Brain microvascular endothelial cell (primary cell): ENCODE results near the gene SLC47A2.

Experiments
- DNase-seq: peaks from one replicate; pipeline ENCODE4 v3.0.0-alpha.2; 2020
- H3K27ac ChIP-seq: fragments of 250-450 bp; sonication (Bioruptor Pico); 2 replicates; pipeline ENCODE4 v1.5.1; 2020; ENCODE audit warnings: mild to moderate bottlenecking, moderate library complexity
- H3K27me3 ChIP-seq: fragments of 250-450 bp; sonication (Bioruptor Pico); replicated peaks from 2 replicates; pipeline ENCODE4 v1.5.1; 2020; ENCODE audit warnings: mild to moderate bottlenecking
- H3K36me3 ChIP-seq: fragments of 250-450 bp; sonication (Bioruptor Pico); replicated peaks from 2 replicates; pipeline ENCODE4 v1.5.1; 2020; ENCODE audit warnings: mild to moderate bottlenecking
- H3K4me3 ChIP-seq: 2 replicates; pipeline ENCODE4 v1.5.1; 2011; ENCODE audit warnings: low read depth, mild to moderate bottlenecking, control low read depth, low read length, moderate library complexity
- in situ Hi-C: cut with HindIII; loops from 2 replicates; pipeline ENCODE4 v1.10.0; 2017; ENCODE audit warnings: low sequenced_read_pairs, low pct_ligation_motif_present
- TF ChIP-seq, protein P1 (sequence below): IDR thresholded peaks from 2 replicates; pipeline ENCODE4 v1.5.1; 2011; ENCODE audit warnings: low read depth, mild to moderate bottlenecking, moderate library complexity, low read length, control low read depth, inconsistent platforms; ENCODE audit errors: missing control alignments

SLC47A2 gene

DNA sequence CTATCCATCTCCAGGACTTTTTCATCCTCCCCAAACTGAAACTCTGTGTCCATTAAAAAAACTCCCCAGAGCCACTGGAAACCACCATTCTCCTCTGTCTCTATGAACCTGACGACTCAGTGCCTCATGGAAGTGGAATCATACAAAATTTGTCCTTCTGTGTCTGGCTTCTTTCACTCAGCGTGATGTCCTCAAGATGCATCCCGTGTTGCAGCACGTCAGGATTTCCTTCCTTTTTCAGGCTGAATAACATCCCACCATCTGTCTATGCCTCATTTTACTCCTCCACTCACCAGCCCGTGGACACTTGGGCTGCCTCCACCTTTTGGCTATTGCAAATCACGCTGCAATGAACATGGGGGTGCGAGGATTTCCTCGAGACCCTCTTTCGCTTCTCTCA lies 44.4 kb upstream of the SLC47A2 start:
- Histone ChIP-seq H3K27ac (no peak overlapping the region), H3K4me3 (no peak overlapping the region), H3K27me3 (no peaks in the 10 kb centered on the region), H3K36me3 (no peaks in the 10 kb centered on the region)
- TF ChIP-seq, protein P1, sequence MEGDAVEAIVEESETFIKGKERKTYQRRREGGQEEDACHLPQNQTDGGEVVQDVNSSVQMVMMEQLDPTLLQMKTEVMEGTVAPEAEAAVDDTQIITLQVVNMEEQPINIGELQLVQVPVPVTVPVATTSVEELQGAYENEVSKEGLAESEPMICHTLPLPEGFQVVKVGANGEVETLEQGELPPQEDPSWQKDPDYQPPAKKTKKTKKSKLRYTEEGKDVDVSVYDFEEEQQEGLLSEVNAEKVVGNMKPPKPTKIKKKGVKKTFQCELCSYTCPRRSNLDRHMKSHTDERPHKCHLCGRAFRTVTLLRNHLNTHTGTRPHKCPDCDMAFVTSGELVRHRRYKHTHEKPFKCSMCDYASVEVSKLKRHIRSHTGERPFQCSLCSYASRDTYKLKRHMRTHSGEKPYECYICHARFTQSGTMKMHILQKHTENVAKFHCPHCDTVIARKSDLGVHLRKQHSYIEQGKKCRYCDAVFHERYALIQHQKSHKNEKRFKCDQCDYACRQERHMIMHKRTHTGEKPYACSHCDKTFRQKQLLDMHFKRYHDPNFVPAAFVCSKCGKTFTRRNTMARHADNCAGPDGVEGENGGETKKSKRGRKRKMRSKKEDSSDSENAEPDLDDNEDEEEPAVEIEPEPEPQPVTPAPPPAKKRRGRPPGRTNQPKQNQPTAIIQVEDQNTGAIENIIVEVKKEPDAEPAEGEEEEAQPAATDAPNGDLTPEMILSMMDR = no peak
- in situ Hi-C loops = loop anchor here (10.0 kb wide), 1 partner anchor 396 kb away; the partner anchor contains the start of gene B9D1
- no peak for DNase-seq

DNA sequence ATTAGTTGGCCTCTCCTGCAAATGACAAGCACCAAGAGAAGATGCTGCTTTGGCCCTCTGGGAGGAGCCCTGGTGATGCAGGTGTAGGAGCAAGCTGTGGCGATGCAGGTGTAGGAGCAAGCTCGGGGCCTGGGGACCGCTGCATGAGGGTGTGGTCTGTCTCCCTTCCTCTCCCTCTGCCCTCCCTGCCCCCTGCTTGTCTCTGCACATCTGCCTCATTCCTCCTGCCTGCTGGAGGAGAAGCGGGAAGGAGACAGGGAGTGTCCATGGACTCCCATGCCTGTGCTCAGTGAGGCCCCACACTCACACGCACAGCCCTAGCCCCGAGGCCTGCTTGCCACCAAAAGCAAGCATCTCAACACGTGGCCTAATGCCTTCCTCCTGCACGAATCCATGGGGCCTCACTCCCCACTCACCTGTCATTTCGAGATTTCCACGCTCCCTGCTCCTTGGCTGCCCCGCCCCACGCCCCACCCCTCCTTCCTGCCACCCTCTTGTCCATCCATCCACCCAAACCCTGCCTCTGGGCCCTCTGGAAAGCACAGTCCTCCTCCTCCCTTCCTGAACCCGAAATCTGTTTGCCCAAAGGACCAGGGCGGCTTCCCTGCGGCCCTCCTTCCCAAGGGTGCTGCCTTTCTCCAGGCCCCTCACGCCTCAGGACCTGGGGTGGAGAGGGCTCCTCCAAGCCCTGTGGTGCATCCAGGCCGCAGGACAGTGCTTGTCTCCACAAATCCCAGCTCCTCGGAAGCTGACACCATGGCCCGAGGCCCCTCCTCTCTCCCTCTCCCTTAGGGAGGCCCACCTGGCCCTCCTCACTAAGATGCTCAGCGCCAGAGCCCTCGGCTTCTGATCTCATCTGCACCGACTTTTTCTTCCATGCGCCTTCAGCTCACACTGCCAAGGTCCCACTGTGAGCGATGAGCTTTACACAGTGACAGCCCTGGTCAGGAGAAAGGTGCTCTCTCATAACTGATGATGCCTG lies 43.5 kb upstream of the SLC47A2 start:
- no peak for DNase-seq
- no peak overlapping the region for H3K27ac ChIP-seq
- no peak overlapping the region for H3K4me3 ChIP-seq
- no peaks in the 10 kb centered on the region for H3K36me3 ChIP-seq
- TF ChIP-seq, protein P1 = no peak
- in situ Hi-C loops = loop anchor here (10.0 kb wide), 1 partner anchor 395 kb away; the partner anchor contains the start of gene B9D1
- H3K27me3 ChIP-seq = no peaks in the 10 kb centered on the region

DNA sequence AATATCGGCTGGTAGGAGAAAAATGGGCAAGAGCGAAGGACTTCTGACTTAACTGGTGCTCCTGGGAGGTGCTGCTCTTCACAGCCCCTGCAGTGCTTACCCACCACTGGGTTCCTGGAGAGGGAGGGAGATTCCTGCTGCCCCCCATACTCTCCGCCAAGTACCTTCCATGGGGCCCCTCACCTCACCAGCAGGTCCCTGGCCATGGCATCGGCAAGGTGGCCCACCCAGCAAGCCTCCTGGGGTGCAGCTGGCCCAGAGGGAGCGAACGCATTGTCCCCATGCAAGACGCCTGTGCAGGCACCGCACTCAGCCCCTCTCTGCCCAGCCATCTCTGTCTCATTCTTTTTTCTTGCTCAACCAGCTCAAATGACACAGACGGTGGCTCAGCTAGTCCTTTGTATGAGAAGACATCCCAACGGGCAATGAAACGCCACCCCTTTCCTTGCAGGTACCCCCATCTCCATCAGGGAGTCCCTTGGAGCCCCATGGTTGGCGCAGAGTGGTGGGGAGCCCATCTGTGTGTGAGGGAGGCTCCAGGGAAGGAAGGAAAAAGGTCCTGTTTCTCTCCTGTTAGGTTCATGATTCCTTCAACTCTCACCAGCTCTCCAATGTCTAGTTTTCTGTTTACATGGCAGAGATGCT lies 41.3 kb upstream of the SLC47A2 start:
- H3K4me3 ChIP-seq = no peak overlapping the region
- TF ChIP-seq, protein P1 = no peak
- no peak overlapping the region for H3K27ac ChIP-seq
- no peak for DNase-seq
- no peaks in the 10 kb centered on the region for H3K27me3 ChIP-seq
- in situ Hi-C loops = no loop called here
- H3K36me3 ChIP-seq = no peaks in the 10 kb centered on the region

DNA sequence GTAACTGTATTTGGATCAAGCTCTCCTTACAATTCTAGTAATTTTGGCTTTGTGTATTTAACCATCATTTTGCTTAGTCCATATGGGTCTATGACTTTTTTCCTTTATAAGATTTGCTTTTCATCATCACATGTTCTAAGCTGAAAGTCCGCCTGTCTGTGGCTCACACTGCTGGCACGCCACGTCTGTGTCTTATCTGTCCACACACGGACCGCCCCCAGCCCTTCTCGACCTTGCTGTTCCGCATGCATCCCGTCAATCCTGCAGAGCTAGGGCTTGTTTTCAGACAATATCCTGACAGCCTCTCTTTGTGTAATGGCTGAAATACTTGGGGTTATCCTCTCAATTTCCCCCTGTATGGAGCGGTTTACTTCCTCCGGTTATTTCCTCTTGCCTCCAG lies 40.2 kb upstream of the SLC47A2 start:
- no peak overlapping the region for H3K27ac ChIP-seq
- H3K27me3 ChIP-seq = no peaks in the 10 kb centered on the region
- no peak for DNase-seq
- no peaks in the 10 kb centered on the region for H3K36me3 ChIP-seq
- TF ChIP-seq, protein P1 = no peak
- H3K4me3 ChIP-seq = no peak overlapping the region
- in situ Hi-C loops = no loop called here

DNA sequence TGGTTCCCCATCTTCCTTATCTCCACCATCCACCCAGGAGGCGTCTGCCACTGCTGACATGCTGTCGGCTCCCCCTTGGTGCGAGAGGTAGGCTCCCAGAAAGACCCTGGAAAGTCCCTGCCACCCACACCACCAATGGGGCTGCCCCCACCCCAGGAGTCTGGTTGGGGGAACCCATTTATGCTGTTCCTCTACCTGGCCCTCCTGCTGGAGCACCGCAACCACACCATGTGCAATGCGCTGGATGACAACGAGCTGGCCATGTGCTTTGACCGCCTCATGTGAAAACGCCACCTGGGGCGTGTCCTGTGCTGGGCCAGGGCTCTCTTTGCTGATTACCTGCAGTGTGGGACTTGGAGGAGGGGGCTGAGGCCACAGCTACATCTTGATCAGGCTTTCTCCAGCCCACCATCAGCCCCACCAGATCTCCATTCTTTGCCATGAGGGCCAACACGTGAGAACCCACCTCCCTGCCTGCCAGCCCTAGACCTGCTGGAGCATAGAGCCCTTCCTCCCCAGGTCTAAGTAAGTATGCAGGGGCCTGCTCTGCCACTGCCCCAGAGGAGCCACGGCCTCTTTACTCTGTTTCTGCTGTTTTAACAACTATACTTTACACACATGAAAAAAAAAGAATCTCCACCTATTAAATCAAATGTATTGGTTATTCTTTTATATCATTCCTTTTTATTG lies 39.6 kb upstream of the SLC47A2 start:
- DNase-seq = no peak
- H3K27ac ChIP-seq = no peak overlapping the region
- no peaks in the 10 kb centered on the region for H3K36me3 ChIP-seq
- H3K27me3 ChIP-seq = no peaks in the 10 kb centered on the region
- in situ Hi-C loops = no loop called here
- no peak overlapping the region for H3K4me3 ChIP-seq
- TF ChIP-seq, protein P1 = no peak
